ENCODE data around the gene TMEM178B.

DNA sequence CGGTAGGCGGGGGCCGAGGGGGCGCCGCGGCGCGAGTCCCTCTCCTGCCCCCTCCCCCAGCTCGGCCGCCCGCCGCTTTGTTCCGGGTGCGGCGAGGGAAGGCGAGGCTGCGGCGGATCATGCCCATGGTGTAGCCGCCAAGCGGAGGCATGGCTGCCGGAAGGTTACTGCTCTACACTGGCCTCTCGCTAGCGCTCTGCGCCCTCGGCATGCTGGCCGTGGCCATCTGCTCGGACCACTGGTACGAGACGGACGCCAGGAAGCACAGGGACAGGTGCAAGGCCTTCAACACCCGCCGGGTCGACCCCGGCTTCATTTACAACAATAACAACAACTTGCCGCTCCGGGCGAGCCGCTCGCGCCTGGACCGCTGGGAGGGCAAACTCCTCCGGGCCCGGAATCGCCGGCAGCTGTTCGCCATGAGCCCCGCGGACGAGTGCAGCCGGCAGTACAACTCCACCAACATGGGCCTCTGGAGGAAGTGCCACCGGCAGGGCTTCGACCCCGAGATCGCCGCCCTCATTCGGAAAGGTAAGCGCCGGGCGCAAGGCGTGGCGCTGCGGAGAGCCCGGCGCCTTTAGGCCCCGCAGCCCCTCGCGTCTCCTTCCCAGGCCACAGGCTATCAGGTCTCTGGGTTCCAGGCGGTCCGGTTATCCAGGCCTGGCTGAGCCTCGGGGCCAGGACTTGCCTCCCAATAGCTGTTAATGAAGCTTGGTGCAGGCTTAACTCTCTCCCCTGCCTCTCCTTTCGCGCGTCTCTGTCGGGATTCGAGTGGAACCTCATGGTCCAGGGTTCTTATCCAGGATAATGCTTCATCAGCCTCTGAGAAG is 513 bp downstream of the TMEM178B start:
- TF ChIP-seq, protein P1, sequence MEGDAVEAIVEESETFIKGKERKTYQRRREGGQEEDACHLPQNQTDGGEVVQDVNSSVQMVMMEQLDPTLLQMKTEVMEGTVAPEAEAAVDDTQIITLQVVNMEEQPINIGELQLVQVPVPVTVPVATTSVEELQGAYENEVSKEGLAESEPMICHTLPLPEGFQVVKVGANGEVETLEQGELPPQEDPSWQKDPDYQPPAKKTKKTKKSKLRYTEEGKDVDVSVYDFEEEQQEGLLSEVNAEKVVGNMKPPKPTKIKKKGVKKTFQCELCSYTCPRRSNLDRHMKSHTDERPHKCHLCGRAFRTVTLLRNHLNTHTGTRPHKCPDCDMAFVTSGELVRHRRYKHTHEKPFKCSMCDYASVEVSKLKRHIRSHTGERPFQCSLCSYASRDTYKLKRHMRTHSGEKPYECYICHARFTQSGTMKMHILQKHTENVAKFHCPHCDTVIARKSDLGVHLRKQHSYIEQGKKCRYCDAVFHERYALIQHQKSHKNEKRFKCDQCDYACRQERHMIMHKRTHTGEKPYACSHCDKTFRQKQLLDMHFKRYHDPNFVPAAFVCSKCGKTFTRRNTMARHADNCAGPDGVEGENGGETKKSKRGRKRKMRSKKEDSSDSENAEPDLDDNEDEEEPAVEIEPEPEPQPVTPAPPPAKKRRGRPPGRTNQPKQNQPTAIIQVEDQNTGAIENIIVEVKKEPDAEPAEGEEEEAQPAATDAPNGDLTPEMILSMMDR (IDR thresholded peaks at IDR 0.05) = no peak
- no peak for TF ChIP-seq POLR2A (IDR thresholded peaks at IDR 0.05)
